K562 (cell line): ENCODE measurements around the gene JDP2.

Source experiments
- RAD21 ChIP-seq, 2 experiments: fragments of 250-450 bp in 1 of 2; fragments of 450-650 bp in 1 of 2; sonication (Bioruptor Pico) in 1 of 2; formaldehyde crosslinking in 1 of 2; IDR thresholded peaks in 1 of 2; conservative IDR thresholded peaks in 1 of 2; 2 replicates each; pipeline versions ENCODE4 v1.4.0 to v1.8.0; 2020 to 2022; ENCODE audit warnings: mild to moderate bottlenecking in 2 of 2, moderate library complexity in 1 of 2
- TF ChIP-seq, protein P1 (sequence below): fragments of 200-800 bp; sonication (Bioruptor generic); IDR thresholded peaks from 2 replicates; pipeline ENCODE4 v1.6.1; 2016; ENCODE audit warnings: missing genetic modification characterization, missing compliant biosample characterization

DNA sequence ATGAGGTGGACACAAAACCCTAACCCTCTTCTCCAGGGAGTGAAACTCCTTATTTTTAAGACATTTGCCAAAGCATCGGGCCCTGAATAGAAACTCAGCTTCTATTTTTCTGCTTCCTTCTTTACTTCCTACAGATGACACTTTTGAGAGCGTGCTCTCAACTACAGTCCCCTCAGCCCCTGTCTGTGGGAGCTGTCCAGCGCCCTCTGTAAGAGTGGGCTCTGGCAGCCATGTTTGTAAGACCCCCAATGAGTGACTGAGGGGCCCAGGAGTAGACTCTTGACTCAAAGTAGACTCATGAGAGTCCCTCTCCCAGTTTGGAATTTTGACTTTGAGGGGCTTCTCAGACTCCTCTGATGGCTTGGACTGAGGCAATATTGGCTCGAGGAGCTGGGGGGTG lies 68.9 kb downstream of the JDP2 start:
- no peak for TF ChIP-seq RAD21 (CRISPR knock-in tag; conservative IDR thresholded peaks at IDR 0.05 in 1 of 2, IDR thresholded peaks at IDR 0.05 in 1 of 2)
- TF ChIP-seq, protein P1, sequence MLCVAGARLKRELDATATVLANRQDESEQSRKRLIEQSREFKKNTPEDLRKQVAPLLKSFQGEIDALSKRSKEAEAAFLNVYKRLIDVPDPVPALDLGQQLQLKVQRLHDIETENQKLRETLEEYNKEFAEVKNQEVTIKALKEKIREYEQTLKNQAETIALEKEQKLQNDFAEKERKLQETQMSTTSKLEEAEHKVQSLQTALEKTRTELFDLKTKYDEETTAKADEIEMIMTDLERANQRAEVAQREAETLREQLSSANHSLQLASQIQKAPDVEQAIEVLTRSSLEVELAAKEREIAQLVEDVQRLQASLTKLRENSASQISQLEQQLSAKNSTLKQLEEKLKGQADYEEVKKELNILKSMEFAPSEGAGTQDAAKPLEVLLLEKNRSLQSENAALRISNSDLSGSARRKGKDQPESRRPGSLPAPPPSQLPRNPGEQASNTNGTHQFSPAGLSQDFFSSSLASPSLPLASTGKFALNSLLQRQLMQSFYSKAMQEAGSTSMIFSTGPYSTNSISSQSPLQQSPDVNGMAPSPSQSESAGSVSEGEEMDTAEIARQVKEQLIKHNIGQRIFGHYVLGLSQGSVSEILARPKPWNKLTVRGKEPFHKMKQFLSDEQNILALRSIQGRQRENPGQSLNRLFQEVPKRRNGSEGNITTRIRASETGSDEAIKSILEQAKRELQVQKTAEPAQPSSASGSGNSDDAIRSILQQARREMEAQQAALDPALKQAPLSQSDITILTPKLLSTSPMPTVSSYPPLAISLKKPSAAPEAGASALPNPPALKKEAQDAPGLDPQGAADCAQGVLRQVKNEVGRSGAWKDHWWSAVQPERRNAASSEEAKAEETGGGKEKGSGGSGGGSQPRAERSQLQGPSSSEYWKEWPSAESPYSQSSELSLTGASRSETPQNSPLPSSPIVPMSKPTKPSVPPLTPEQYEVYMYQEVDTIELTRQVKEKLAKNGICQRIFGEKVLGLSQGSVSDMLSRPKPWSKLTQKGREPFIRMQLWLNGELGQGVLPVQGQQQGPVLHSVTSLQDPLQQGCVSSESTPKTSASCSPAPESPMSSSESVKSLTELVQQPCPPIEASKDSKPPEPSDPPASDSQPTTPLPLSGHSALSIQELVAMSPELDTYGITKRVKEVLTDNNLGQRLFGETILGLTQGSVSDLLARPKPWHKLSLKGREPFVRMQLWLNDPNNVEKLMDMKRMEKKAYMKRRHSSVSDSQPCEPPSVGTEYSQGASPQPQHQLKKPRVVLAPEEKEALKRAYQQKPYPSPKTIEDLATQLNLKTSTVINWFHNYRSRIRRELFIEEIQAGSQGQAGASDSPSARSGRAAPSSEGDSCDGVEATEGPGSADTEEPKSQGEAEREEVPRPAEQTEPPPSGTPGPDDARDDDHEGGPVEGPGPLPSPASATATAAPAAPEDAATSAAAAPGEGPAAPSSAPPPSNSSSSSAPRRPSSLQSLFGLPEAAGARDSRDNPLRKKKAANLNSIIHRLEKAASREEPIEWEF, result no peak
